ENCODE measurements around the gene CHPF.

Gene CHPF

GRCh38 chr2:219496825-219497494, 46.6 kb downstream of the CHPF start:
- DNase-seq (ENCODE audit: low read depth), result no peak

GRCh38 chr2:219496247-219496824, 47.3 kb downstream of the CHPF start:
- DNase-seq (ENCODE audit: low read depth), result no peak

- DNase-seq (ENCODE audit: low read depth), result no peak
These were observed 48.0 kb downstream of the CHPF start for GRCh38 chr2:219495531-219496122.

GRCh38 chr2:219494952-219495530, 48.6 kb downstream of the CHPF start:
- DNase-seq (ENCODE audit: low read depth), result no peak

- no peak for DNase-seq (ENCODE audit: low read depth)
These were observed 50.5 kb downstream of the CHPF start for GRCh38 chr2:219493086-219493485.

GRCh38 chr2:219492575-219492974, 51.0 kb downstream of the CHPF start:
- DNase-seq (ENCODE audit: low read depth), result no peak

GRCh38 chr2:219491278-219491963, 52.2 kb downstream of the CHPF start:
- DNase-seq (ENCODE audit: low read depth), result no peak

GRCh38 chr2:219490600-219491130, 52.9 kb downstream of the CHPF start:
- DNase-seq (ENCODE audit: low read depth), result no peak

- DNase-seq (ENCODE audit: low read depth), result no peak
These were observed 53.4 kb downstream of the CHPF start for GRCh38 chr2:219490186-219490585.

GRCh38 chr2:219489315-219489714, 54.3 kb downstream of the CHPF start:
- DNase-seq (ENCODE audit: low read depth), result no peak

Data from non-pigmented ciliary epithelial cell (primary cell).